ENCODE measurements around the gene LYRM1. TPM values are rescaled to one million over a fixed set of nuclear protein-coding genes. Genes with fewer than 3 reads are reported as not detected.

Gene LYRM1
- total RNA-seq, 1 experiment from 2014 or later: 14.3 TPM

DNA sequence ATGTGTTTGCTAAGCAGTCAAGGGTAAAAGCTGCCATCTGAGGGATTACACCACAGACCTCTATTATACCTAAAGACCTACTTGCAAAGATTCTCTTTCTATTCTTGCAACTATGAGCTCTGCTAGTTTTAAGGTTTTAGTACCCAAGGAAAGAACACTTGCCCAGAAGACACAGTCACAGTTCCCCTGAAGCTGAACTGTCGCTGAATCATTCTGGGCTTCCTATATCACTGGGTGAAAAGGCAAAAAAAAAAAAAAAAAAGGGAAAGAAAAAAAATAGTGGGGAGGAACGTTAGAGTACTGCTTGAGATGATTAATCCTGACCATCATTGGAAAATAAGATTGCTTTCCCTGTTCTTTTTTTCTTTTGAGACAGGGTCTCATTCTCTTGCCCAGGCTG is 37.9 kb downstream of the LYRM1 start:
- Histone ChIP-seq H3K4me3 (ENCODE audit: low read depth, low read length, poor library complexity, severe bottlenecking) (no peak overlapping the region), H3K9me3 (ENCODE audit: low read depth, low read length, poor library complexity, severe bottlenecking) (no peaks in the 10 kb centered on the region), H3K27me3 (replicated peaks; ENCODE audit: insufficient read depth, low read depth, low read length, poor library complexity) (no peaks in the 10 kb centered on the region), H3K36me3 (ENCODE audit: insufficient read depth, low read length, poor library complexity, severe bottlenecking) (no peaks in the 10 kb centered on the region), H3K4me1 (ENCODE audit: insufficient read depth, low read length, poor library complexity, severe bottlenecking) (no peaks in the 10 kb centered on the region), H3K27ac (ENCODE audit: low read depth, low read length, poor library complexity, severe bottlenecking) (no peak overlapping the region)
- POLR2A ChIA-PET (ENCODE audit: low non-redundant PET): interaction anchor here (0.6 kb wide), 2 partner anchors 38 to 325 kb away, joined by 20 to 28 read pairs; partner anchors contain the start of genes DCUN1D3 and LYRM1
- no TSS peak for BruUV-seq (replicated peaks)
- DNase-seq (ENCODE audit: low spot score): no peak
- intact Hi-C loops (cut with micrococcal nuclease; ENCODE audit: unreplicated experiment): no loop called here
- CTCF ChIA-PET: no interaction called here
- TF ChIP-seq, protein P1, sequence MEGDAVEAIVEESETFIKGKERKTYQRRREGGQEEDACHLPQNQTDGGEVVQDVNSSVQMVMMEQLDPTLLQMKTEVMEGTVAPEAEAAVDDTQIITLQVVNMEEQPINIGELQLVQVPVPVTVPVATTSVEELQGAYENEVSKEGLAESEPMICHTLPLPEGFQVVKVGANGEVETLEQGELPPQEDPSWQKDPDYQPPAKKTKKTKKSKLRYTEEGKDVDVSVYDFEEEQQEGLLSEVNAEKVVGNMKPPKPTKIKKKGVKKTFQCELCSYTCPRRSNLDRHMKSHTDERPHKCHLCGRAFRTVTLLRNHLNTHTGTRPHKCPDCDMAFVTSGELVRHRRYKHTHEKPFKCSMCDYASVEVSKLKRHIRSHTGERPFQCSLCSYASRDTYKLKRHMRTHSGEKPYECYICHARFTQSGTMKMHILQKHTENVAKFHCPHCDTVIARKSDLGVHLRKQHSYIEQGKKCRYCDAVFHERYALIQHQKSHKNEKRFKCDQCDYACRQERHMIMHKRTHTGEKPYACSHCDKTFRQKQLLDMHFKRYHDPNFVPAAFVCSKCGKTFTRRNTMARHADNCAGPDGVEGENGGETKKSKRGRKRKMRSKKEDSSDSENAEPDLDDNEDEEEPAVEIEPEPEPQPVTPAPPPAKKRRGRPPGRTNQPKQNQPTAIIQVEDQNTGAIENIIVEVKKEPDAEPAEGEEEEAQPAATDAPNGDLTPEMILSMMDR (conservative IDR thresholded peaks at IDR 0.05; ENCODE audit: low read depth, low read length): no peak
- no peak for TF ChIP-seq EZH2 (IDR thresholded peaks at IDR 0.05; ENCODE audit: borderline replicate concordance, low read depth, low read length, poor library complexity, severe bottlenecking)

DNA sequence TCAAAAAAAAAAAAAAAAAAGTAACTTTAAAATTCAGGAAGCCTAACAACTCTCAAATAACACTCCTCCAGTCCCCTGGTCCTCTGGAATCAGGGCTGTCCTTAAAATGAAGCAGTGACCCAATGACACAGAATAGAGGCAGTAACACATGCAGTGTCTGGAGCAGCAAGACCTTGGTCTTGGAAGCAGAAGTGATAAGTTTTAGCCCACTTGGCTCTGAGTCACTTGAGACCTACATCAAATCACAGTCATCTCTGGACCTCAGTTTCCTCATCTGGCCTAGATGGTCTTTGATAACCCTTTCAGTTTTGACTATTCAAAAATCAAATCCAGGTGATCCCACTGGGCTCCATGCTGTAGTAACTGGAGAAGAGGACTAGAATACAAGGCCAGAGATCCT is 39.0 kb downstream of the LYRM1 start:
- H3K4me3 ChIP-seq (ENCODE audit: low read depth, low read length, poor library complexity, severe bottlenecking): no peak overlapping the region
- BruUV-seq (replicated peaks): no TSS peak
- no peak for DNase-seq (ENCODE audit: low spot score)
- ChIA-PET POLR2A (ENCODE audit: low non-redundant PET) (no interaction called here), CTCF (no interaction called here)
- intact Hi-C loops (cut with micrococcal nuclease; ENCODE audit: unreplicated experiment): loop anchor here (10.0 kb wide), 1 partner anchor 85 kb away; no protein-coding TSS in a partner anchor
- no peaks in the 10 kb centered on the region for H3K4me1 ChIP-seq (ENCODE audit: insufficient read depth, low read length, poor library complexity, severe bottlenecking)
- no peaks in the 10 kb centered on the region for H3K9me3 ChIP-seq (ENCODE audit: low read depth, low read length, poor library complexity, severe bottlenecking)
- TF ChIP-seq, protein P1 (conservative IDR thresholded peaks at IDR 0.05; ENCODE audit: low read depth, low read length): no peak
- TF ChIP-seq EZH2 (IDR thresholded peaks at IDR 0.05; ENCODE audit: borderline replicate concordance, low read depth, low read length, poor library complexity, severe bottlenecking): no peak
- H3K36me3 ChIP-seq (ENCODE audit: insufficient read depth, low read length, poor library complexity, severe bottlenecking): no peaks in the 10 kb centered on the region
- H3K27ac ChIP-seq (ENCODE audit: low read depth, low read length, poor library complexity, severe bottlenecking): no peak overlapping the region
- no peaks in the 10 kb centered on the region for H3K27me3 ChIP-seq (replicated peaks; ENCODE audit: insufficient read depth, low read depth, low read length, poor library complexity)

DNA sequence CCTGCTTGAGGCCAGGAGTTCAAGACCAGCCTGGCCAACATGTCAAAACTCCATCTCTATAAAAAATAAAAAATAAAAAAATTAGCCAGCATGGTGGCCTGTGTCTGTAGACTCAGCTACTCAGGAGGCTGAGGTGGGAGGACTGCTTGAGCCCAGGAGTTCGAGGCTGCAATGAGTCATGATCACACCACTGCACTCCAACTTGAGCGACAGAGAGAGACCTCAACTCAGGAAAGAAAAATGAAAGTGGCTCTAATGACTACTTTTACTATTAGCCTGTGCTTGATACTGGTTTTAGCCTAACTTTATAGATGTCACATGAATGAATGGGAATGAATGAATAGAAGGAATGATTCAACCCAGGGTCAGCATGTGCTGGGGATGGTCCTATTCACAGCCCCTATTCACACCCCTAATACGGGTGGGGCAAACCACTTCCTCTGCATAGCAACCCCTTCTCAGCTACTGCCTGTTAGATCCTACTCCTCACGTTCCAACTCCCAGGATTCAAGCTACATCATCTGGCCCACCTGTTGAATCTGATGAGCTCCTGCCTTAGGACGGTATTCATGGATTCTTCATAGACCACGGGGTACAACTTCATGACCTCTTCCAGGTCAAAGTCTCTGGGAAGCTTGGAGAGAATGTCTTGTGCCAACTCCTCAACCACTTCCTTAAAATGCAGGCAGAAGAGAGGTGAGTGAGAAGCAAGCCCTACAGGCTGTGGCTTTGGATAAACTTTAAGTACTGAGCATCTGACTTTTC is 40.5 kb downstream of the LYRM1 start:
- TF ChIP-seq EZH2 (IDR thresholded peaks at IDR 0.05; ENCODE audit: borderline replicate concordance, low read depth, low read length, poor library complexity, severe bottlenecking): no peak
- TF ChIP-seq, protein P1 (conservative IDR thresholded peaks at IDR 0.05; ENCODE audit: low read depth, low read length): no peak
- ChIA-PET CTCF (no interaction called here), POLR2A (ENCODE audit: low non-redundant PET) (no interaction called here)
- no peak overlapping the region for H3K4me3 ChIP-seq (ENCODE audit: low read depth, low read length, poor library complexity, severe bottlenecking)
- no peaks in the 10 kb centered on the region for H3K4me1 ChIP-seq (ENCODE audit: insufficient read depth, low read length, poor library complexity, severe bottlenecking)
- H3K36me3 ChIP-seq (ENCODE audit: insufficient read depth, low read length, poor library complexity, severe bottlenecking): no peaks in the 10 kb centered on the region
- H3K27me3 ChIP-seq (replicated peaks; ENCODE audit: insufficient read depth, low read depth, low read length, poor library complexity): no peaks in the 10 kb centered on the region
- no peak for DNase-seq (ENCODE audit: low spot score)
- BruUV-seq (replicated peaks): no TSS peak
- H3K9me3 ChIP-seq (ENCODE audit: low read depth, low read length, poor library complexity, severe bottlenecking): no peaks in the 10 kb centered on the region
- no peak overlapping the region for H3K27ac ChIP-seq (ENCODE audit: low read depth, low read length, poor library complexity, severe bottlenecking)
- intact Hi-C loops (cut with micrococcal nuclease; ENCODE audit: unreplicated experiment): loop anchor here (10.0 kb wide), 1 partner anchor 86 kb away; no protein-coding TSS in a partner anchor
